ENCODE results near the gene TDRKH.

TDRKH gene

GRCh38 chr1:151833172-151833900 lies 43.0 kb upstream of the TDRKH start:
- Histone ChIP-seq H3K4me1 (ENCODE audit: control insufficient read depth in 5 of 5, insufficient read depth in 5 of 5, low read length in 5 of 5) (peaks cover 0 to 46% (median 30%) of the 10 kb centered on the region in 5 donors), H3K36me3 (ENCODE audit: control insufficient read depth in 5 of 5, insufficient read depth in 5 of 5, low read length in 5 of 5) (no peaks in the 10 kb centered on the region), H3K27me3 (ENCODE audit: control insufficient read depth in 5 of 5, insufficient read depth in 4 of 5, low read length in 5 of 5) (peaks cover 0 to 13% (median 5%) of the 10 kb centered on the region in 5 donors), H3K4me3 (ENCODE audit: low read depth in 1 of 5, low read length in 5 of 5) (no peak overlapping the region), H3K9me3 (ENCODE audit: control insufficient read depth in 5 of 5, low read length in 5 of 5) (no peaks in the 10 kb centered on the region), H3K27ac (ENCODE audit: low read depth, low read length) (no peak overlapping the region), H3K9ac (ENCODE audit: low read length in 5 of 5) (no peak overlapping the region)

DNA sequence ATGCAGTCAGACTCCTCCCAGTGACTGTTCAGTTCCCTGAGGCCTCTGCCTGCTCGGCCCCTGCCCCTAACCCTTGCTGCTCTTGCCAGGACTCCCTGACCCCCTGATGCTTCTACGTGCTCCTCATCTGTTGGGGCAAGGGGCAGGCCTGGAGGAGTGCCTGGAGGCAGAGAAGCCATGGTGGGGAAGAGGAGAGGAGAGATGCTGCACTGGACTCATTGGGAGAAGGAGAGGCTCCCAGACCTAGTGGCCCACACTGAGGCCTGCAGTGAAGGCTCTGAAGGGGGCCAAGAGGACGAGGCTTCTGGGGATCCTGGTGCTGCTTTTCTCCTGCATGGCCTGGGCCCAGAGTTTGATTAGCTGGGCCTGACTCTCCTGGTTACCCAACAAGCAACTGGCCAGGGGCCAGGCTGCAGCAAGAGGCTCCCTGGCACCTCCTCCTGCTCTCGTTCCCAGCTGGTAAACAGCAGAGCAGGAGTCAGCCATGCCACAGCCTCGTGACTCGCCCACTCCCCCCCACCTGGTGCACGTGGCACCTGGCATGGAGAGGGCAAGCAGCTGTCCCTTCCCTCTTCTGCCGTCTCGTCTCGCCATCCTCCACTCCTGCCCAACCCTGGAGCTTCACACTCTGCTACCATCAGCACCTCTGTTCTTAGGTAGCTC lies 42.1 kb upstream of the TDRKH start:
- Histone ChIP-seq H3K9ac (ENCODE audit: low read length in 5 of 5) (peak overlapping the region in 1 of 5 donors; percentile 5), H3K4me3 (ENCODE audit: low read depth in 1 of 5, low read length in 5 of 5) (peak overlapping the region in 1 of 5 donors; percentile 34), H3K36me3 (ENCODE audit: control insufficient read depth in 5 of 5, insufficient read depth in 5 of 5, low read length in 5 of 5) (no peaks in the 10 kb centered on the region), H3K9me3 (ENCODE audit: control insufficient read depth in 5 of 5, low read length in 5 of 5) (no peaks in the 10 kb centered on the region), H3K4me1 (ENCODE audit: control insufficient read depth in 5 of 5, insufficient read depth in 5 of 5, low read length in 5 of 5) (peaks cover 0 to 51% (median 34%) of the 10 kb centered on the region in 5 donors), H3K27ac (ENCODE audit: low read depth, low read length) (no peak overlapping the region), H3K27me3 (ENCODE audit: control insufficient read depth in 5 of 5, insufficient read depth in 4 of 5, low read length in 5 of 5) (peaks cover 0 to 7% (median 4%) of the 10 kb centered on the region in 5 donors)

GRCh38 chr1:151831605-151832004 lies 41.3 kb upstream of the TDRKH start, which contains the start of gene RORC:
RORC (minus strand) TSS chr1:151831802; CDS start chr1:151831764, 38 bp downstream.
- H3K9ac ChIP-seq (ENCODE audit: low read length in 5 of 5): peak within 1 kb of the TSS in 1 of 5 donors; percentile 34
- peaks cover 0 to 51% (median 34%) of the 10 kb centered on the region in 5 donors for H3K4me1 ChIP-seq (ENCODE audit: control insufficient read depth in 5 of 5, insufficient read depth in 5 of 5, low read length in 5 of 5)
- H3K9me3 ChIP-seq (ENCODE audit: control insufficient read depth in 5 of 5, low read length in 5 of 5): no peaks in the 10 kb centered on the region
- no peaks in the 10 kb centered on the region for H3K27me3 ChIP-seq (ENCODE audit: control insufficient read depth in 5 of 5, insufficient read depth in 4 of 5, low read length in 5 of 5)
- H3K4me3 ChIP-seq (ENCODE audit: low read depth in 1 of 5, low read length in 5 of 5): peak within 1 kb of the TSS in 1 of 5 donors; percentile 34
- H3K27ac ChIP-seq (ENCODE audit: low read depth, low read length): no peak within 1 kb of the TSS
- H3K36me3 ChIP-seq (ENCODE audit: control insufficient read depth in 5 of 5, insufficient read depth in 5 of 5, low read length in 5 of 5): no peaks in the 10 kb centered on the region

DNA sequence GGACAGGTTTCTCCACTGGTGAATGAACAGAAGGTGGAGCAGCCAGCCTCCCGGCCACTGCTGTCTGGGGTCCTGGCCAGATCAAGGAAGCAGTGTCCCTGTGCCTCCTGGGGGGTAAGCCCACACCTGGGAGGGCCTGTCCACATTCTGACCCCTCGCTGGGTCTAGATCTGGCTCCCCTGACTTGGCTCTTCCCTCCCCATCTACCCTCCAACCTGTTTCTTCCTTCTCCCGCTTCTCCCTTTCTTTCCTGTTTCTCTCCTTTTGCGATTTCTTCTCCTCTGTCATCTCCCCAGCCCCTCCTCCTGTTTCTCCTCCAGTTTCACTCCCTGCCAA lies 40.9 kb upstream of the TDRKH start:
- H3K36me3 ChIP-seq (ENCODE audit: control insufficient read depth in 5 of 5, insufficient read depth in 5 of 5, low read length in 5 of 5): no peaks in the 10 kb centered on the region
- H3K4me1 ChIP-seq (ENCODE audit: control insufficient read depth in 5 of 5, insufficient read depth in 5 of 5, low read length in 5 of 5): peaks cover 0 to 53% (median 35%) of the 10 kb centered on the region in 5 donors
- no peaks in the 10 kb centered on the region for H3K9me3 ChIP-seq (ENCODE audit: control insufficient read depth in 5 of 5, low read length in 5 of 5)
- peak overlapping the region in 1 of 5 donors; percentile 34 for H3K9ac ChIP-seq (ENCODE audit: low read length in 5 of 5)
- no peak overlapping the region for H3K27ac ChIP-seq (ENCODE audit: low read depth, low read length)
- no peaks in the 10 kb centered on the region for H3K27me3 ChIP-seq (ENCODE audit: control insufficient read depth in 5 of 5, insufficient read depth in 4 of 5, low read length in 5 of 5)
- H3K4me3 ChIP-seq (ENCODE audit: low read depth in 1 of 5, low read length in 5 of 5): peak overlapping the region in 1 of 5 donors; percentile 12

- no peaks in the 10 kb centered on the region for H3K27me3 ChIP-seq (ENCODE audit: control insufficient read depth in 5 of 5, insufficient read depth in 4 of 5, low read length in 5 of 5)
- H3K36me3 ChIP-seq (ENCODE audit: control insufficient read depth in 5 of 5, insufficient read depth in 5 of 5, low read length in 5 of 5): no peaks in the 10 kb centered on the region
- peaks cover 0 to 65% (median 43%) of the 10 kb centered on the region in 5 donors for H3K4me1 ChIP-seq (ENCODE audit: control insufficient read depth in 5 of 5, insufficient read depth in 5 of 5, low read length in 5 of 5)
- H3K27ac ChIP-seq (ENCODE audit: low read depth, low read length): no peak overlapping the region
- H3K9me3 ChIP-seq (ENCODE audit: control insufficient read depth in 5 of 5, low read length in 5 of 5): no peaks in the 10 kb centered on the region
- H3K4me3 ChIP-seq (ENCODE audit: low read depth in 1 of 5, low read length in 5 of 5): no peak overlapping the region
- no peak overlapping the region for H3K9ac ChIP-seq (ENCODE audit: low read length in 5 of 5)
These were observed 39.8 kb upstream of the TDRKH start for GRCh38 chr1:151830055-151830454.

- H3K9ac ChIP-seq (ENCODE audit: low read length in 5 of 5): no peak overlapping the region
- no peaks in the 10 kb centered on the region for H3K9me3 ChIP-seq (ENCODE audit: control insufficient read depth in 5 of 5, low read length in 5 of 5)
- no peak overlapping the region for H3K4me3 ChIP-seq (ENCODE audit: low read depth in 1 of 5, low read length in 5 of 5)
- peaks cover 0 to 68% (median 43%) of the 10 kb centered on the region in 5 donors for H3K4me1 ChIP-seq (ENCODE audit: control insufficient read depth in 5 of 5, insufficient read depth in 5 of 5, low read length in 5 of 5)
- H3K27ac ChIP-seq (ENCODE audit: low read depth, low read length): no peak overlapping the region
- no peaks in the 10 kb centered on the region for H3K27me3 ChIP-seq (ENCODE audit: control insufficient read depth in 5 of 5, insufficient read depth in 4 of 5, low read length in 5 of 5)
- no peaks in the 10 kb centered on the region for H3K36me3 ChIP-seq (ENCODE audit: control insufficient read depth in 5 of 5, insufficient read depth in 5 of 5, low read length in 5 of 5)
These were observed 39.2 kb upstream of the TDRKH start for GRCh38 chr1:151829352-151830046.

GRCh38 chr1:151828921-151829320 lies 38.6 kb upstream of the TDRKH start:
- Histone ChIP-seq H3K27me3 (ENCODE audit: control insufficient read depth in 5 of 5, insufficient read depth in 4 of 5, low read length in 5 of 5) (no peaks in the 10 kb centered on the region), H3K4me1 (ENCODE audit: control insufficient read depth in 5 of 5, insufficient read depth in 5 of 5, low read length in 5 of 5) (peaks cover 0 to 68% (median 43%) of the 10 kb centered on the region in 5 donors), H3K4me3 (ENCODE audit: low read depth in 1 of 5, low read length in 5 of 5) (no peak overlapping the region), H3K36me3 (ENCODE audit: control insufficient read depth in 5 of 5, insufficient read depth in 5 of 5, low read length in 5 of 5) (no peaks in the 10 kb centered on the region), H3K9me3 (ENCODE audit: control insufficient read depth in 5 of 5, low read length in 5 of 5) (no peaks in the 10 kb centered on the region), H3K9ac (ENCODE audit: low read length in 5 of 5) (no peak overlapping the region), H3K27ac (ENCODE audit: low read depth, low read length) (no peak overlapping the region)

DNA sequence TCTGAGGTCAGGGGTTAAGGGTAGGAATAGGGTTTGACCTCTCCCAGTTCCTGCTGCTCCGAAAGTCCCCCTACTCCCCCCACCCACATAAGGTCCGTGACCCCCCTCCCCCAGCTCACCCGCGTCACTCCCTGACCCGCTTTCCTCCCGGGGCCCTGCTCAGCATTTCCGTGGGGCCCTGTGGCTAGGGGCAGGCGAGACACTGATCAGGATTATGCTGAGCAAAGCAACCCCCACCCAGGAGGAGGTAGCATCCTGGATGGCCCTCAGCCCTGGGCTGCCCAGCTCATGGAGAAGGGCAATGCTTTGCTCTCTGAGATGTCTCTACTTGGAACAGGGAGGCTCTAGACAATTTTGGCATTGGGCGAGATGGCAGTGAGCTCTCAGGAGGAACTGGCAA lies 37.6 kb upstream of the TDRKH start:
- Histone ChIP-seq H3K27me3 (ENCODE audit: control insufficient read depth in 5 of 5, insufficient read depth in 4 of 5, low read length in 5 of 5) (peaks cover 0 to 3% (median 0%) of the 10 kb centered on the region in 5 donors), H3K9ac (ENCODE audit: low read length in 5 of 5) (no peak overlapping the region), H3K9me3 (ENCODE audit: control insufficient read depth in 5 of 5, low read length in 5 of 5) (no peaks in the 10 kb centered on the region), H3K27ac (ENCODE audit: low read depth, low read length) (no peak overlapping the region), H3K4me1 (ENCODE audit: control insufficient read depth in 5 of 5, insufficient read depth in 5 of 5, low read length in 5 of 5) (peaks cover 0 to 65% (median 41%) of the 10 kb centered on the region in 5 donors), H3K4me3 (ENCODE audit: low read depth in 1 of 5, low read length in 5 of 5) (no peak overlapping the region), H3K36me3 (ENCODE audit: control insufficient read depth in 5 of 5, insufficient read depth in 5 of 5, low read length in 5 of 5) (no peaks in the 10 kb centered on the region)

- peaks cover 0 to 3% (median 0%) of the 10 kb centered on the region in 5 donors for H3K27me3 ChIP-seq (ENCODE audit: control insufficient read depth in 5 of 5, insufficient read depth in 4 of 5, low read length in 5 of 5)
- H3K4me1 ChIP-seq (ENCODE audit: control insufficient read depth in 5 of 5, insufficient read depth in 5 of 5, low read length in 5 of 5): peaks cover 0 to 54% (median 23%) of the 10 kb centered on the region in 5 donors
- H3K36me3 ChIP-seq (ENCODE audit: control insufficient read depth in 5 of 5, insufficient read depth in 5 of 5, low read length in 5 of 5): no peaks in the 10 kb centered on the region
- H3K4me3 ChIP-seq (ENCODE audit: low read depth in 1 of 5, low read length in 5 of 5): no peak overlapping the region
- peak overlapping the region; percentile 41 for H3K27ac ChIP-seq (ENCODE audit: low read depth, low read length)
- H3K9me3 ChIP-seq (ENCODE audit: control insufficient read depth in 5 of 5, low read length in 5 of 5): no peaks in the 10 kb centered on the region
- peak overlapping the region in 1 of 5 donors; percentile 22 for H3K9ac ChIP-seq (ENCODE audit: low read length in 5 of 5)
These were observed 35.7 kb upstream of the TDRKH start for GRCh38 chr1:151825751-151826660.
